NCI-H2107 treated with DMSO at 0.1 percent for 48 hours (cell line): ENCODE results near the gene NPIPB6.

Experiments
- DNase-seq: peaks from one replicate; lab custom pipeline; 2025; ENCODE audit not compliant: unreplicated experiment; lab: John Stamatoyannopoulos, UW

Gene NPIPB6

GRCh38 chr16:28300327-28300726 is 63.0 kb downstream of the NPIPB6 start:
- no peak for DNase-seq

- DNase-seq = peak; percentile 53
Measured at GRCh38 chr16:28298511-28298878, 64.8 kb downstream of the NPIPB6 start.

- DNase-seq = peak; percentile 10
Measured at GRCh38 chr16:28297784-28298510, 65.4 kb downstream of the NPIPB6 start.

- DNase-seq = no peak
Measured at GRCh38 chr16:28297308-28297707, 66.0 kb downstream of the NPIPB6 start.

- DNase-seq = no peak
Measured at GRCh38 chr16:28295276-28295675, 68.0 kb downstream of the NPIPB6 start.

GRCh38 chr16:28294201-28294600 is 69.1 kb downstream of the NPIPB6 start:
- no peak for DNase-seq

GRCh38 chr16:28293601-28293960 is 69.7 kb downstream of the NPIPB6 start:
- DNase-seq = no peak

GRCh38 chr16:28292731-28293600 is 70.3 kb downstream of the NPIPB6 start:
- DNase-seq = peak; percentile 52
